Stimulated activated CD4-positive, alpha-beta T cell treated with anti-CD3 and anti-CD28 coated beads, Interleukin-1b, Interleukin-23, amount 100 ng/mL, for 24 hours (primary cell): ENCODE results near the gene ITGB4.

Source experiments
- DNase-seq, 4 experiments: peaks; one replicate each; pipeline ENCODE4 v3.0.0-alpha.2; 2020; ENCODE audit warnings: low read depth in 4 of 4, low spot score in 1 of 4

Gene ITGB4

DNA sequence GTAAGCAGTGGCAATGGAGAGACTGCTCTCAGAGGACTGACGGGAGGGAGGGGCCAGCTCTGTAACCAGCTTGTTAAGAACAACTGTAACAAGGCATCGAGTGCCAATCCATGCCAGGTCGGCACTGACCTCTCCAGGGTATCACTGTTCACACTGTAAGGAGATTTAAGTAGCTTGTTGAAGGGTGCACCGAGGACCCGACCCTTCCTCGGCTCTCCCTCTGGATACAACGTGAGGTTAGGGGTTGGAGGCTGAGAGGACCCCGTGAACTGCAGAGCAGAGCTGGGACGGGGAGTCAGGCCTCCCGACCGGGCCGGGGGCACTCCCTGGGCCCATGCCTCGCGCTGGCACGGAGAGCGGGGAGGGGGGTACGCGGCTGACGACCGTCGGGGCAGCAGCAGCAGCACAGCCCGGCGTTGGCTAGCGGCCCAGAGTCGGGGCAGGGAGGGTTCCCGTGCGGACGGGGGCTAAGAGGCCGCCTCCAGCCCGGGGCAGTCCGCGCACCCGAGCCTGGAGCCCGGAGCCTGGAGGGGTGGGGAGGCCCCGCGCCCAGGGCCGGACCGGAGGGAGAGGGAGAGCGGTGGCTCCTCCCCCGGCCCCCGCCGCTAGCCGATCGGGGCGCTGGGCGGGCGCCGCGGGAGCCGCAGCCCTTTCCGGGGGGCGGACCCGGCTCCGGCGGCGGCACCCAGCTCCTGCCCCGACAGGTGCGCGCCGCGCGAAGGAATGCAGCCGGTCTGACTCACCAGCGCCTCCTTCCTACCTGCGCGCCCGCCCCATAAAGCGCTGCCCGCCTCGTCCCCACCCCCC is at the start of gene ITGB4:
TSS of gene ITGB4 (plus strand) at position 804 of the 807 bp plus-strand sequence. CDS start 3,245 bp downstream, outside the sequence.
- DNase-seq: peak in 3 of 4 experiments; percentile 3 to 25 (median 20)

DNA sequence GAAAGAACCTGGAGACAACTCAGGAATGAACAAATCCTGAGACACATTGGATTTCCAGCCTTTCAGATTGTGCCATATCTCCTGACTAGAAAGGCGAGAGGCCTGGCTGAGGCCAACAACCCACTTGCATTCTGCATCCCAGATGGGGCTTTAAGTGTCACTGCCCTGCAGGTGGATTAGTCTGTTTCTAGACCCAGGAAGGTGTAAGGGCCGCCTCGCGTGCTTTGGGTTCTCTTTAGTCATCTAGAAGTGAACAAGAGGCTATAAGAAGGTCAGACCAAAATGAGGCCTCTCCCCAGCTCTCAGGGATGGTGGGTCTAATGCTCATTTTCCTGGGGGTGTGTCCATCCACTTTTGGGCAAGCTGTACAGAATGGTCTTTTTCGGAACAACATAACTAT is 49.2 kb upstream of the ITGB4 start:
- DNase-seq: no peak

DNA sequence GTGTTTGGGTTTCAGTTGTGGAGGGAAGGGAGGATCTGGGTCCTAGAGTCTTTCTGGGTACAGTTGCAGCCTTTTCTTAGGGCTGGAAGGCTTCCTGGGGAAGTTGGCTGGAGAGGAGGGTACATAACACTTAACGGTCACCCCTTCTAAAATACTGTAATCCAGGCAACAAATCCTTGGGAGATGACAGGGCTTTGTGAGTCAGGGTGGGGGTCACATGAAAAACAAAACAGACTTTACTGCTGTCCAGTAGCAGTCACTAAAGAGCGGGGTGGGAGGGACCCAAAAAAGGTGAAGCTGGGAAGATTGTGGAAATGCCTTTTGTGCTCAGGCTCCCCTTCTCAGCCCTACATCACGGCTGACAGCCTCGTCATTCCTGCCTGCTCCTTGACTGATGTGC is 47.8 kb upstream of the ITGB4 start:
- DNase-seq: no peak

DNA sequence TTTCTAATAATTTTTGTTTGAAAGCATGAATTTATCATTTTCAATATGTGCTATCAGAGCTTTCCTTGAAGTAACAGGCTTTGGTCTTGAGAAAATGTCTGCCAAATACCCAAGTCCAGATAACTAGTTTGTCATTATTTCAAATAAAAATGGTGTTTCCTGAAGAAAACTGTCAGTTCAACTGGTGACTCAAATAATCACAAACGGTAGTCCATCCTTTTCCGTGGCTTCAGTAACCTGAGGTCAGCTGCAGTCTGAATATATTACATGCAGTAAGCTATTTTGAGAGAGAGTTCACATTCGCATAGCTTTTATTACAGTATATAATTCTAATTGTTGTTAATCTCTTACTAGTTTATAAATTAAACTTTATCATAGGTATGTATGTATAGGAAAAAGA is 44.8 kb upstream of the ITGB4 start:
- no peak for DNase-seq

GRCh38 chr17:75679706-75680211 is 41.5 kb upstream of the ITGB4 start:
- no peak for DNase-seq

GRCh38 chr17:75680431-75680830 is 40.8 kb upstream of the ITGB4 start:
- DNase-seq: no peak

- DNase-seq: no peak
Measured at GRCh38 chr17:75681289-75681688, 40.0 kb upstream of the ITGB4 start.

- DNase-seq: no peak
Measured at GRCh38 chr17:75683583-75683982, 37.7 kb upstream of the ITGB4 start.

- no peak for DNase-seq
Measured at GRCh38 chr17:75684249-75684648, 37.0 kb upstream of the ITGB4 start.

- no peak for DNase-seq
Measured at GRCh38 chr17:75684924-75685323, 36.3 kb upstream of the ITGB4 start.

- no peak for DNase-seq
Measured at GRCh38 chr17:75685499-75685898, 35.8 kb upstream of the ITGB4 start.

- DNase-seq: no peak
Measured at GRCh38 chr17:75688209-75688825, 32.9 kb upstream of the ITGB4 start.

DNA sequence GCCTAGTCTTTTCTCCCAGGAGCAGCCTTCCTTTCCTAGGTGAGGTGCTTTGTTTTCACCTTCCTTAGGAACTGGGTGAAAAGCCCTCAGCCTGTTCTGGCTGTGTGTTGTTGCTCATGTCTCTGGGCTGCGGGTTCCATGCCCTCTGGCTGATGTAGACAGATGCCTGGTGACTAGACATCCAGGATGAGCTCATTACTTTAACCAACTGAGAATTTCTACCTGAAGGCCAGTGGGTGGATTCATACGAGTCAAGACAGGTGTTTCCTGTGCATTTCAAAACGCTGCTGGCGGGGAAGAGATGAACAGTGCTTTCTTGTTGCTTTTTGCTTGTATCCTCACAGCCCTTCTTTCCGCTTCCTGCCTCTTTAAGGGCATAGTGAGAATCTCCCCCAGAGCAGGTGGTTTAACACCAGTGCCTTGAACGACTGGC is 31.8 kb upstream of the ITGB4 start:
- DNase-seq: peak in 1 of 4 experiments; percentile 12

DNA sequence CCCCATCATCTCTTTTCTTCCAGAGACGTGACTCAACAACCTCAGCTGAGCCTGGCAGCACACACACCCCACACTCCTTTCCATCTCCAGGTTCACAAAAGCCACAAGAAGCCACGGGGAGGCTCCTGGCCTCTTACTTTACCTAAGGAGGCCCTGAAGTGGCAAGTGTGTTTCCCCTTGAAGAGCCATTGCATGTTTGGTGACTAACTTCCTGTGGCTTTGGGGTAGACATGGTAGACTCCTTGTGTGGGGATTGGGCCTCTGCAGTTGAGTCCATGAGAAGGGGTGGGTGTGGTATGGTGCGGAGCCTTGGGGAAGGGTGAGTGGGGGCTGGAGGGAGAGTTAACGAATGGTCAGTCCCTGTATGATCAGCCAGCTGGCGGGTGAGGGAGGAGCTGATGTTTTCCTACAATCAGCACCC is 29.9 kb upstream of the ITGB4 start:
- DNase-seq: peak in 1 of 4 experiments; percentile 41

GRCh38 chr17:75691801-75692626 is 29.2 kb upstream of the ITGB4 start:
- DNase-seq: no peak

- DNase-seq: no peak
Measured at GRCh38 chr17:75692976-75693375, 28.3 kb upstream of the ITGB4 start.

DNA sequence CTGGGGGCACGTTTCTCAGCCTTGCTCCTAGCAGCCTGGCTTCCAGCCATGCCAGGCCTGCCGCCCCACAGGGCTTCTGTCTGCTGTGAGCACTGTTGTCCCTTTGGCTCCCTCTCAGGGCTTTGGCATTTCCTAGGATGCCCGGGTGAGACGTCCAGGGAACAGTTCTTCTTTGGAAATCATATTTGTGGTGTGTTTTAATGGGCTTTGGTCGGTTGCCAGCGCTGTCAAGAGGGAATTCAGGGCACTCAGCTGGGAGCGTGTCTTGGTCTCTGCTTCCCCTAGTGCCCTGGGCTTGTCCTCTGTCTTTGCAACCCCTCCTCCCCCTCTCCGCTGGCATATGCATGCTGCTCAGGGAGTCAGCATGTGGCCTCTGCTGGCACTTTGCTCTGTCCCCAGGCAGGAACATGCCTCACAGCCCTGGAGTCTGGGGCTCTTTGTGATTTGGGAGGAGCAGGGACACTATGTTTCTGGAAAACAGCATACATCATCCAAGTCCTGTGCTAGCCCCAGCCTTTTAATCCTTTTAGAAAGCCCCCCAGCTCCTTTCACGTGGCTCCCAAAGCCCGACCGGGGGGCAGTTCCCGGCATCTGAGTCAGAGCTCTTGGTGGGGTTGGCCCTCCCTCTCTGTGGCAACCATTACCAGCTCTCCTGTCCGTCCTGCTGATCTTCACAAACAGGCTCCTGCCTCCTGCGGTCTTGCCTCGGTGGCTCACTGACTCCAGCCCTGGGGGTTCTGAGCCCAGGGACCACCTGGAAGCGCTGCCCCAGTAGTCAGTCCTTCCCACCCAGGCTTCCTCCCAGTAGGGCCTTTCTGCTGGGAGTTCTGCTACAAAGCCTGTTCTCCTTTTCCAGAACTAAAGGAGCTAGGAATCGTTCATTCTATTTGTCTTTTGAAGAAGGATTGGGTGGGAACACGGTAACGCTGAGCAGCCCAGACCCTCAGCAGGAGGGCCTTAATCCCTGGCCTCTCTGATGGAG is 27.5 kb upstream of the ITGB4 start:
- DNase-seq: no peak

DNA sequence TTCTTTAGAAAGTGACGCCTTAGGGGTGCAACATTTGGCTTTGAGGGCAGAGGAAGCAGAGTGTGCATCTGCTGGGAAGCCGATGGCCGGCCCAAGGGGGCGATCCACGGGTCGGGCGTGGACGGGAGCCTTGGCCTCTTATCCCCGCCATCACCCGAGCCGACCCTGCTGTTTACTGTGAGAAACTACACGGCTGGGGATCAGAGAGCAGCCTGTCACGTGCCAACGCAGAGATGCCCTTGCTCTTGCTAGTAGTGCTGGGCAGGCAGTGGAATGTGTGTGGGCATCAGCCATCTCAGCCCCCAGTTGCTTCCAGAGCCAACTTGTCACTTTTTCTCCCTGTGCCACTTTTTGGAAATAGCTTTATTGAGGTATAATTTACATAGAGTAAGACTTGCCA is 26.7 kb upstream of the ITGB4 start:
- DNase-seq: no peak

GRCh38 chr17:75695141-75695829 is 26.0 kb upstream of the ITGB4 start:
- DNase-seq: no peak

DNA sequence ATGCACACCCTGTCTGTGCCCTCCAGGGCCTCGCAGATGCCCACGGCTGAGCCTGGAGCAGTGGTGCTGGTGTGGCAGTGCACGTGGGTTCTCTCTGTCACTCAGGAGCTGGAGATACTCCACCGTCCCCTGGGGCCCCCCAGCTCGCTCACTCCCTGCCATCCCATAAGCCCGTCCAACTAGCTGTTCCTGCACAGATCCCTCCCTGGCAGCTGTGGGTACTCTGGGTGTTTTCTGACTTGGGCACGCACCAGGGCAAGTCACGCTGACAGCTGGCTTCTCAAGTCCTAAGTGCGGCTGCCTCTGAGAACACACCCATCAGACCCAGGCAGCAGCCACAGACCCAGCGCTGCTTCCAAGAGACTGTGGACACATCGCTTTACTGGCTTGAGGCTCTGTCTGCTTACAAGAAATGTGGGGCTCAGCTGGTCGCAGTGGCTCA is 25.4 kb upstream of the ITGB4 start:
- DNase-seq: no peak
